Cardiac atrium fibroblast (primary cell): ENCODE results near the gene ZFAND4. TPM values are rescaled to one million over a fixed set of nuclear protein-coding genes. Genes with fewer than 3 reads are reported as not detected.

ENCODE experiments used
- total RNA-seq: library from RNA; depleted of rRNA; stranded (reverse); fragments of >200 nt; gene quantifications from 2 replicates; pipeline ENCODE4 v1.2.3, GENCODE V29; 2015

ZFAND4 gene
- total RNA-seq: 6.0 and 8.7 TPM in 2 replicates

GRCh38 chr10:45672181-45673073 lies at the start of gene ZFAND4:
TSS of gene ZFAND4 (minus strand) at chr10:45672772. CDS start at chr10:45663725, 9,047 bp downstream.

Other genes starting within 250 kb of the ZFAND4 start
- gene WASHC2C, start 54.5 kb upstream of the ZFAND4 start, total RNA-seq: 25.1 and 25.9 TPM in 2 replicates
- 2.0 and 2.9 TPM in 2 replicates for gene AGAP4, start 174.7 kb upstream of the ZFAND4 start, total RNA-seq